Fibroblast of skin of right quadriceps (primary cell): ENCODE data around the gene KIF4A.
A peak's percentile ranks its signal among the peaks of the same experiment; 100 is the strongest.
"Not testable (repeated sequence)": the region's sequence is repeated elsewhere in the genome, so short reads cannot be mapped to it uniquely, and the experiment has no call there.

Experiments used
- DNase-seq: peaks from one replicate; pipeline ENCODE4 v3.0.0-alpha.2; 2013

KIF4A gene

GRCh38 chrX:70289168-70289792 lies 624 bp upstream of the KIF4A start:
- DNase-seq, result no peak

- no peak for DNase-seq
These were observed 2.9 kb downstream of the KIF4A start for GRCh38 chrX:70292788-70293187.

- no peak for DNase-seq
These were observed 3.7 kb downstream of the KIF4A start for GRCh38 chrX:70293621-70294020.

- DNase-seq, result no peak
These were observed 11.8 kb downstream of the KIF4A start for GRCh38 chrX:70301716-70302115.

GRCh38 chrX:70313503-70313902 lies 23.6 kb downstream of the KIF4A start:
- DNase-seq, result peak; percentile 71

GRCh38 chrX:70322784-70323183 lies 32.9 kb downstream of the KIF4A start:
- DNase-seq, result no peak

GRCh38 chrX:70323628-70324027 lies 33.7 kb downstream of the KIF4A start:
- DNase-seq, result not testable (repeated sequence)

GRCh38 chrX:70324326-70324725 lies 34.4 kb downstream of the KIF4A start:
- DNase-seq, result no peak

GRCh38 chrX:70331161-70331560 lies 41.3 kb downstream of the KIF4A start:
- peak; percentile 54 for DNase-seq

GRCh38 chrX:70332600-70332999 lies 42.7 kb downstream of the KIF4A start:
- no peak for DNase-seq

GRCh38 chrX:70336767-70337166 lies 46.9 kb downstream of the KIF4A start:
- no peak for DNase-seq

- DNase-seq, result no peak
These were observed 48.4 kb downstream of the KIF4A start for GRCh38 chrX:70338290-70338689.

GRCh38 chrX:70343435-70343834 lies 53.5 kb downstream of the KIF4A start:
- no peak for DNase-seq

GRCh38 chrX:70346418-70347070 lies 56.6 kb downstream of the KIF4A start:
- DNase-seq, result no peak

- not testable (repeated sequence) for DNase-seq
These were observed 58.9 kb downstream of the KIF4A start for GRCh38 chrX:70348825-70349224.

- not testable (repeated sequence) for DNase-seq
These were observed 59.6 kb downstream of the KIF4A start for GRCh38 chrX:70349367-70350125.

- DNase-seq, result no peak
These were observed 62.6 kb downstream of the KIF4A start for GRCh38 chrX:70352496-70352895.

- no peak for DNase-seq
These were observed 63.6 kb downstream of the KIF4A start for GRCh38 chrX:70353514-70353913.

GRCh38 chrX:70354716-70355115 lies 64.8 kb downstream of the KIF4A start:
- peak; percentile 43 for DNase-seq

- no peak for DNase-seq
These were observed 69.6 kb downstream of the KIF4A start for GRCh38 chrX:70359458-70359857.

GRCh38 chrX:70360366-70360765 lies 70.5 kb downstream of the KIF4A start:
- no peak for DNase-seq

GRCh38 chrX:70368731-70369130 lies 78.8 kb downstream of the KIF4A start:
- not testable (repeated sequence) for DNase-seq

GRCh38 chrX:70386235-70386634 lies 96.3 kb downstream of the KIF4A start:
- peak; percentile 1 for DNase-seq

GRCh38 chrX:70398899-70399298 lies 109.0 kb downstream of the KIF4A start:
- DNase-seq, result peak; percentile 32
